Uterus (tissue), 4 donors: ENCODE measurements around the gene TOGARAM2. TPM values are rescaled to one million over a fixed set of nuclear protein-coding genes. Genes with fewer than 3 reads are reported as not detected.

Experiments used
- DNase-seq, 2 donors: peaks; one replicate each; pipeline ENCODE4 v3.0.0-alpha.2; 2019 to 2020
- H3K27ac ChIP-seq, 2 donors: fragments of 200-600 bp; sonication (generic); 1 replicate in 1 of 2; 2 replicates in 1 of 2; pipeline ENCODE4 v1.5.1; 2016 to 2018
- H3K27me3 ChIP-seq, 2 donors: fragments of 200-600 bp; sonication (generic); one replicate each; pipeline ENCODE4 v1.5.1; 2018 to 2019; ENCODE audit warnings: control low read depth in 1 of 2
- H3K36me3 ChIP-seq, 2 donors: fragments of 200-600 bp; sonication (generic); one replicate each; pipeline ENCODE4 v1.5.1; 2019; ENCODE audit warnings: control low read depth in 1 of 2
- H3K4me1 ChIP-seq, 2 donors: fragments of 200-600 bp; sonication (generic); one replicate each; pipeline ENCODE4 v1.5.1; 2018 to 2019; ENCODE audit warnings: control low read depth in 1 of 2
- H3K4me3 ChIP-seq, 2 donors: fragments of 200-600 bp; sonication (generic); 1 replicate in 1 of 2; 2 replicates in 1 of 2; pipeline ENCODE4 v1.5.1; 2018 to 2019; ENCODE audit warnings: mild to moderate bottlenecking in 1 of 2
- H3K9me3 ChIP-seq, 2 donors: fragments of 200-600 bp; sonication (generic); one replicate each; pipeline ENCODE4 v1.5.1; 2019; ENCODE audit warnings: control low read depth in 1 of 2
- CTCF ChIP-seq, 4 experiments: fragments of 200-600 bp in 2 of 4; fragments of 450-650 bp in 2 of 4; sonication (generic) in 2 of 4; IDR thresholded peaks; one replicate each; pipeline ENCODE4 v1.5.1; 2016 to 2019; ENCODE audit warnings: antibody characterized with exemption in 4 of 4, mild to moderate bottlenecking in 2 of 4, moderate library complexity in 1 of 4
- POLR2A ChIP-seq, 2 donors: fragments of 450-650 bp; IDR thresholded peaks; one replicate each; pipeline ENCODE4 v1.6.1; 2016; ENCODE audit warnings: antibody characterized with exemption in 2 of 2, mild to moderate bottlenecking in 1 of 2, moderate library complexity in 1 of 2
- intact Hi-C: fragments of 100-400 bp; cut with DNase I; formaldehyde crosslinking; loops from one replicate; pipeline ENCODE4 v1.15.1; 2023; ENCODE audit warnings: low total_unique reads
- total RNA-seq, 4 donors: library from RNA; depleted of rRNA in 3 of 4; stranded (reverse); fragments of >200 nt in 3 of 4; gene quantifications; one replicate each; pipeline versions ENCODE4 v1.1.0 to v1.2.4, GENCODE V29; 2014 to 2023
- donor health status: DM: yes; HTN: yes; CAD: no.

TOGARAM2 gene
- total RNA-seq, 4 donors from 2014 or later = 0.61 to 1.5 TPM; not detected in 2

GRCh38 chr2:29035016-29035745, 54.1 kb downstream of the TOGARAM2 start:
- Histone ChIP-seq H3K36me3 (no peaks in the 10 kb centered on the region), H3K4me1 (peaks cover 0 to 3% of the 10 kb centered on the region in 2 donors), H3K27ac (no peak overlapping the region), H3K4me3 (no peak overlapping the region), H3K27me3 (no peaks in the 10 kb centered on the region), H3K9me3 (no peaks in the 10 kb centered on the region)
- DNase-seq = no peak
- intact Hi-C loops = no loop called here
- TF ChIP-seq POLR2A (IDR thresholded peaks at IDR 0.05) (no peak), CTCF (IDR thresholded peaks at IDR 0.05) (no peak)

GRCh38 chr2:29039718-29040480, 58.8 kb downstream of the TOGARAM2 start:
- DNase-seq = no peak
- Histone ChIP-seq H3K4me1 (peaks cover 4% of the 10 kb centered on the region in 2 donors), H3K27me3 (no peaks in the 10 kb centered on the region), H3K36me3 (no peaks in the 10 kb centered on the region), H3K9me3 (no peaks in the 10 kb centered on the region), H3K4me3 (no peak overlapping the region), H3K27ac (no peak overlapping the region)
- intact Hi-C loops = no loop called here
- TF ChIP-seq CTCF (IDR thresholded peaks at IDR 0.05) (no peak), POLR2A (IDR thresholded peaks at IDR 0.05) (no peak)

- H3K36me3 ChIP-seq = no peaks in the 10 kb centered on the region
- no peak for DNase-seq
- H3K9me3 ChIP-seq = no peaks in the 10 kb centered on the region
- peaks cover 4% of the 10 kb centered on the region in 2 donors for H3K4me1 ChIP-seq
- no peak overlapping the region for H3K4me3 ChIP-seq
- intact Hi-C loops = no loop called here
- H3K27ac ChIP-seq = no peak overlapping the region
- H3K27me3 ChIP-seq = no peaks in the 10 kb centered on the region
- TF ChIP-seq CTCF (IDR thresholded peaks at IDR 0.05) (no peak), POLR2A (IDR thresholded peaks at IDR 0.05) (no peak)
These were observed 59.5 kb downstream of the TOGARAM2 start for GRCh38 chr2:29040552-29040951.

- Histone ChIP-seq H3K9me3 (no peaks in the 10 kb centered on the region), H3K4me3 (no peak overlapping the region), H3K27me3 (no peaks in the 10 kb centered on the region), H3K4me1 (peaks cover 4% of the 10 kb centered on the region in 2 donors), H3K36me3 (no peaks in the 10 kb centered on the region), H3K27ac (no peak overlapping the region)
- intact Hi-C loops = no loop called here
- DNase-seq = no peak
- TF ChIP-seq CTCF (IDR thresholded peaks at IDR 0.05) (no peak), POLR2A (IDR thresholded peaks at IDR 0.05) (no peak)
These were observed 60.1 kb downstream of the TOGARAM2 start for GRCh38 chr2:29041161-29041660.

GRCh38 chr2:29042561-29043075, 61.5 kb downstream of the TOGARAM2 start:
- Histone ChIP-seq H3K27me3 (no peaks in the 10 kb centered on the region), H3K4me1 (peaks cover 4% of the 10 kb centered on the region in 2 donors), H3K4me3 (no peak overlapping the region), H3K9me3 (no peaks in the 10 kb centered on the region), H3K36me3 (no peaks in the 10 kb centered on the region), H3K27ac (no peak overlapping the region)
- TF ChIP-seq CTCF (IDR thresholded peaks at IDR 0.05) (no peak), POLR2A (IDR thresholded peaks at IDR 0.05) (no peak)
- intact Hi-C loops = no loop called here
- DNase-seq = peak; percentile 35 to 43
